ENCODE results near the gene TPO. TPM values are rescaled to one million over a fixed set of nuclear protein-coding genes. Genes with fewer than 3 reads are reported as not detected.

The TPO gene
- total RNA-seq, 1 donor from 2014 or later: not detected

- peaks cover 16% of the 10 kb centered on the region for H3K4me1 ChIP-seq
- no peaks in the 10 kb centered on the region for H3K27me3 ChIP-seq
- Mint-ChIP-seq H3K27ac (no peak overlapping the region), H3K4me3 (no peak overlapping the region), H3K36me3 (no peaks in the 10 kb centered on the region), H3K4me1 (peaks cover 26% of the 10 kb centered on the region), H3K9me3 (peaks cover 1% of the 10 kb centered on the region), H3K27me3 (ENCODE audit: insufficient read depth, low read depth) (no peaks in the 10 kb centered on the region)
- no peaks in the 10 kb centered on the region for H3K79me2 ChIP-seq (ENCODE audit: low read depth)
- no peaks in the 10 kb centered on the region for H3K36me3 ChIP-seq
- H3K27ac ChIP-seq: no peak overlapping the region
- no peak overlapping the region for H3K9ac ChIP-seq
- H3K4me2 ChIP-seq: no peak overlapping the region
- H2AFZ ChIP-seq (replicated peaks): no peak overlapping the region
- no peaks in the 10 kb centered on the region for H4K20me1 ChIP-seq (ENCODE audit: low read depth)
- no peak for DNase-seq (ENCODE audit: low spot score)
- H3F3A ChIP-seq (ENCODE audit: low read depth): no peaks in the 10 kb centered on the region
- H3K9me3 ChIP-seq (ENCODE audit: low read depth): no peaks in the 10 kb centered on the region
- H3K4me3 ChIP-seq: no peak overlapping the region
- TF ChIP-seq EZH2phosphoT487 (IDR thresholded peaks at IDR 0.05) (no peak), EZH2 (IDR thresholded peaks at IDR 0.05) (no peak), CTCF (IDR thresholded peaks at IDR 0.05) (no peak)
Observed at GRCh38 chr2:1561259-1561658, 148.0 kb downstream of the TPO start.

- Histone ChIP-seq H3K4me3 (no peak overlapping the region), H3K9me3 (ENCODE audit: low read depth) (no peaks in the 10 kb centered on the region), H2AFZ (replicated peaks) (no peak overlapping the region), H3F3A (ENCODE audit: low read depth) (no peaks in the 10 kb centered on the region), H3K79me2 (ENCODE audit: low read depth) (no peaks in the 10 kb centered on the region), H3K4me1 (peaks cover 16% of the 10 kb centered on the region), H4K20me1 (ENCODE audit: low read depth) (no peaks in the 10 kb centered on the region), H3K9ac (no peak overlapping the region), H3K27ac (no peak overlapping the region), H3K27me3 (no peaks in the 10 kb centered on the region), H3K36me3 (no peaks in the 10 kb centered on the region), H3K4me2 (no peak overlapping the region)
- Mint-ChIP-seq H3K4me3 (peak overlapping the region; percentile 12), H3K27me3 (ENCODE audit: insufficient read depth, low read depth) (peaks cover 3% of the 10 kb centered on the region), H3K27ac (peak overlapping the region; percentile 44), H3K36me3 (peaks cover under 1% of the 10 kb centered on the region), H3K4me1 (peaks cover 21% of the 10 kb centered on the region), H3K9me3 (peaks cover 4% of the 10 kb centered on the region)
- TF ChIP-seq EZH2phosphoT487 (IDR thresholded peaks at IDR 0.05) (no peak), CTCF (IDR thresholded peaks at IDR 0.05) (no peak), EZH2 (IDR thresholded peaks at IDR 0.05) (no peak)
- DNase-seq (ENCODE audit: low spot score): no peak
Observed at GRCh38 chr2:1561811-1562421, 148.7 kb downstream of the TPO start.

GRCh38 chr2:1563084-1563857, 150.0 kb downstream of the TPO start:
- peaks cover 9% of the 10 kb centered on the region for H3K27me3 Mint-ChIP-seq (ENCODE audit: insufficient read depth, low read depth)

More at GRCh38 chr2:1563084-1563857, 150.0 kb downstream of the TPO start:
- Histone ChIP-seq H3F3A (ENCODE audit: low read depth) (no peaks in the 10 kb centered on the region), H3K4me2 (no peak overlapping the region), H3K27me3 (no peaks in the 10 kb centered on the region), H3K4me3 (no peak overlapping the region), H3K9ac (no peak overlapping the region), H3K36me3 (no peaks in the 10 kb centered on the region), H2AFZ (replicated peaks) (no peak overlapping the region), H3K27ac (no peak overlapping the region), H4K20me1 (ENCODE audit: low read depth) (no peaks in the 10 kb centered on the region), H3K79me2 (ENCODE audit: low read depth) (no peaks in the 10 kb centered on the region), H3K4me1 (peaks cover 16% of the 10 kb centered on the region), H3K9me3 (ENCODE audit: low read depth) (no peaks in the 10 kb centered on the region)
- Mint-ChIP-seq H3K36me3 (peaks cover 7% of the 10 kb centered on the region), H3K27ac (no peak overlapping the region), H3K4me3 (no peak overlapping the region), H3K4me1 (peaks cover 19% of the 10 kb centered on the region), H3K9me3 (peaks cover 15% of the 10 kb centered on the region)
- TF ChIP-seq EZH2phosphoT487 (IDR thresholded peaks at IDR 0.05) (no peak), CTCF (IDR thresholded peaks at IDR 0.05) (no peak), EZH2 (IDR thresholded peaks at IDR 0.05) (no peak)
- DNase-seq (ENCODE audit: low spot score): no peak
